Heart right ventricle (tissue), 16 donors: ENCODE data around the gene ADCK2. TPM values are rescaled to one million over a fixed set of nuclear protein-coding genes. Genes with fewer than 3 reads are reported as not detected.

Source experiments
- ATAC-seq, 8 donors: fragments of 200-7000 bp; cut with Tn5 transposase; one replicate each; pipeline ENCODE4 v1.9.1; 2020; ENCODE audit warnings: mild to moderate bottlenecking in 8 of 8, moderate library complexity in 8 of 8, moderate number of reproducible peaks in 1 of 8
- DNase-seq, 2 donors: peaks; one replicate each; pipeline ENCODE4 v3.0.0-alpha.2; 2020
- H3K27ac ChIP-seq, 10 donors: fragments of 200-600 bp; sonication (generic) in 2 of 10; one replicate each; pipeline versions ENCODE4 v1.5.0 to v1.8.0; 2020 to 2022; ENCODE audit warnings: mild to moderate bottlenecking in 3 of 10
- H3K27me3 ChIP-seq, 7 donors: fragments of 200-600 bp; one replicate each; pipeline ENCODE4 v1.8.0; 2021 to 2022; ENCODE audit warnings: mild to moderate bottlenecking in 2 of 7
- H3K36me3 ChIP-seq, 9 donors: fragments of 200-600 bp; sonication (generic) in 1 of 9; one replicate each; pipeline versions ENCODE4 v1.5.0 to v1.8.0; 2020 to 2022; ENCODE audit warnings: mild to moderate bottlenecking in 2 of 9
- H3K4me1 ChIP-seq, 9 donors: fragments of 200-600 bp; sonication (generic) in 1 of 9; one replicate each; pipeline versions ENCODE4 v1.5.0 to v1.8.0; 2020 to 2022; ENCODE audit warnings: mild to moderate bottlenecking in 4 of 9
- H3K4me3 ChIP-seq, 10 donors: fragments of 200-600 bp; sonication (generic) in 2 of 10; one replicate each; pipeline versions ENCODE4 v1.5.0 to v1.8.0; 2020 to 2022; ENCODE audit warnings: mild to moderate bottlenecking in 7 of 10, moderate library complexity in 2 of 10
- H3K9me3 ChIP-seq, 11 donors: fragments of 200-600 bp in 10 of 11; sonication (generic) in 2 of 11; one replicate each; pipeline versions ENCODE4 v1.5.0 to v1.8.0; 2013 to 2022; ENCODE audit warnings: mild to moderate bottlenecking in 2 of 11, control low read depth in 1 of 11, moderate library complexity in 1 of 11
- WGBS, 2 donors: extraction: QIAGEN DNeasy Blood & Tissue Kit; methylation state at CpG; one replicate each; pipeline ENCODE4 v1.1.7; 2013; ENCODE audit warnings: inconsistent platforms in 1 of 2; 5-methylcytosine and 5-hydroxymethylcytosine counted together
- intact Hi-C, 10 donors: fragments of 100-400 bp; cut with DNase I; formaldehyde crosslinking; loops; one replicate each; pipeline versions ENCODE4 v1.11.1 to v1.14.2; 2022
- polyA plus RNA-seq, 2 donors: library from polyadenylated mRNA; stranded (reverse); fragments of 200-250 nt; gene quantifications; one replicate each; pipeline ENCODE4 v1.2.3, GENCODE V29; 2013
- total RNA-seq, 10 donors: library from RNA; stranded (reverse); fragmentation: NEBNext Ultra II Directional in 3 of 10; extraction: Animal tissue kit (Norgen Biotek cat#: 25700) in 3 of 10; gene quantifications; one replicate each; pipeline versions ENCODE4 v1.2.1 to v1.2.4, GENCODE V29; 2021 to 2023
- TF ChIP-seq, protein P1 (sequence below), 9 donors: fragments of 200-600 bp; sonication (generic) in 2 of 9; IDR thresholded peaks; one replicate each; pipeline versions ENCODE4 v1.5.0 to v1.8.0; 2021 to 2022; ENCODE audit warnings: antibody characterized with exemption in 9 of 9, mild to moderate bottlenecking in 5 of 9, moderate library complexity in 1 of 9
- donor health status: Arrhythmogenic right ventricular cardiomyopathy.
- donor health status: ischemic (EF 13 %, LVEDD 7.1; RV severe dilation, severe dysfunction).
- donor health status: healthy with polysubstance abuse.
- donor health status: DM: no; HTN: yes; CAD: no.
- donor health status: DM: no; HTN: no; CAD: no.
- donor health status: ischemic (EF 25% LVEDD 6.9; RV normal size, moderate dysfunction).
- donor health status: ischemic (EF 25% LVEDD 5.7; RV mildly dilated, moderate dysfunction).
- donor health status: healthy.
- donor health status: DM: yes; HTN: yes; CAD: no.
- donor health status: Ischemic cardiomyopathy.
- donor health status: ischemic (EF 35%, LVEDD 5.7; RV mildly dilated, moderate dysfunction).
- donor health status: nonischemic (EF 11% LVEDD 7.7; RV severe dilation, severe dysfunction).
- donor health status: DM: yes; HTN: yes; CAD: no.
- donor health status: PGD.
- donor health status: ischemic (EF 29% LVEDD 5.4; RV normal size, mild dysfunction).
- donor health status: nonischemic (EF 23%, LVEDD 6.1; RV moderate dilation, normal function).

Gene ADCK2
- total and polyA plus RNA-seq, 12 donors = 5.6 to 11.4 (median 8.2) TPM

DNA sequence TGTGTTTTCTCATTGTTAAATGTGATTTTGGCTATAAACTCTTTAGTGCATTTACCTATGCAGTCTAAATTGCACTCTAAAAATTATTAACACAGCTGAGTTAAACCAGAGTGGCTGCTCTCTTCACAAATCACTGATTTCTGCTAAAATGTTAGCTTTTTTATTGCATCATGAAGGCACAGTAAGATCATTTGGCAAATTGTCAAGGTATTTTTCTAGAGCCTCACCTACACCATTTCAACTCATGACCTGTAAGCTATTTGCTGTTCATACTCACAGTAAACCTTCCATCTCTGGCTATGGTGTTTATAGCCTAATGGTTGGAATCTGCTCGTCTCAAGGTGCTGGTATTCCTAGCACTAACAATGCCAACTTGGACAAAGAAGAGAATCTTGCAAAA, 49.5 kb downstream of the ADCK2 start:
- H3K4me1 ChIP-seq = peaks cover 0 to 7% (median 0%) of the 10 kb centered on the region in 9 donors

DNA sequence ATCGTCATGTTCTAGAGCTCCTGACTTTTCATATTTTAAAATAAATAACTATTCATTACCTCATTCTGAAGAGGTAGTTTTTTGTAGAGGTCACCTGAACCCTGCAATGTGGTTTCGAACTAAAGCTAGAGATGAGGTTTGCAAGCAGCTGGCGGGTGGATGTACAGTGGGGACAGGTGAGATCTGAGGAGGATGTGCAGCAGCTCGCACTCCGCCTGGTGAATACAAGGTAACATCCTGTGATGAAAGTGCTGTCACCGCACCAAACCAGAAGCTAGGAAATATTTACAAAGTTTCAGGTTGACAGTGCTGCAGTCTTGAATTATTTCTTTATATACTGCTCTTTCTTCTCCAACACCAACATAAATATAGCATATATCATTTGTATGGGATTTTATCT, 50.3 kb downstream of the ADCK2 start:
- Histone ChIP-seq H3K27ac (no peak overlapping the region), H3K4me1 (peaks cover 0 to 7% (median 0%) of the 10 kb centered on the region in 9 donors), H3K36me3 (peaks cover 0 to 42% (median 0%) of the 10 kb centered on the region in 9 donors), H3K27me3 (no peaks in the 10 kb centered on the region), H3K9me3 (no peaks in the 10 kb centered on the region), H3K4me3 (no peak overlapping the region)
- TF ChIP-seq, protein P1, sequence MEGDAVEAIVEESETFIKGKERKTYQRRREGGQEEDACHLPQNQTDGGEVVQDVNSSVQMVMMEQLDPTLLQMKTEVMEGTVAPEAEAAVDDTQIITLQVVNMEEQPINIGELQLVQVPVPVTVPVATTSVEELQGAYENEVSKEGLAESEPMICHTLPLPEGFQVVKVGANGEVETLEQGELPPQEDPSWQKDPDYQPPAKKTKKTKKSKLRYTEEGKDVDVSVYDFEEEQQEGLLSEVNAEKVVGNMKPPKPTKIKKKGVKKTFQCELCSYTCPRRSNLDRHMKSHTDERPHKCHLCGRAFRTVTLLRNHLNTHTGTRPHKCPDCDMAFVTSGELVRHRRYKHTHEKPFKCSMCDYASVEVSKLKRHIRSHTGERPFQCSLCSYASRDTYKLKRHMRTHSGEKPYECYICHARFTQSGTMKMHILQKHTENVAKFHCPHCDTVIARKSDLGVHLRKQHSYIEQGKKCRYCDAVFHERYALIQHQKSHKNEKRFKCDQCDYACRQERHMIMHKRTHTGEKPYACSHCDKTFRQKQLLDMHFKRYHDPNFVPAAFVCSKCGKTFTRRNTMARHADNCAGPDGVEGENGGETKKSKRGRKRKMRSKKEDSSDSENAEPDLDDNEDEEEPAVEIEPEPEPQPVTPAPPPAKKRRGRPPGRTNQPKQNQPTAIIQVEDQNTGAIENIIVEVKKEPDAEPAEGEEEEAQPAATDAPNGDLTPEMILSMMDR (IDR thresholded peaks at IDR 0.05) = no peak
- no peak for ATAC-seq
- DNase-seq = no peak
- intact Hi-C loops = no loop called here
- 97% methylated on average over 6 of the region's 6 CpGs for WGBS, 2 donors

More for the DNA sequence above, 49.5 kb downstream of the ADCK2 start:
- H3K36me3 ChIP-seq = peaks cover 0 to 40% (median 0%) of the 10 kb centered on the region in 9 donors
- no peak for ATAC-seq
- no peaks in the 10 kb centered on the region for H3K27me3 ChIP-seq
- intact Hi-C loops = no loop called here
- H3K4me3 ChIP-seq = no peak overlapping the region
- no peak for DNase-seq
- TF ChIP-seq, protein P1 (IDR thresholded peaks at IDR 0.05) = no peak
- H3K9me3 ChIP-seq = no peaks in the 10 kb centered on the region
- 91 to 94% methylated on average over 1 of the region's 1 CpG for WGBS, 2 donors
- no peak overlapping the region for H3K27ac ChIP-seq

DNA sequence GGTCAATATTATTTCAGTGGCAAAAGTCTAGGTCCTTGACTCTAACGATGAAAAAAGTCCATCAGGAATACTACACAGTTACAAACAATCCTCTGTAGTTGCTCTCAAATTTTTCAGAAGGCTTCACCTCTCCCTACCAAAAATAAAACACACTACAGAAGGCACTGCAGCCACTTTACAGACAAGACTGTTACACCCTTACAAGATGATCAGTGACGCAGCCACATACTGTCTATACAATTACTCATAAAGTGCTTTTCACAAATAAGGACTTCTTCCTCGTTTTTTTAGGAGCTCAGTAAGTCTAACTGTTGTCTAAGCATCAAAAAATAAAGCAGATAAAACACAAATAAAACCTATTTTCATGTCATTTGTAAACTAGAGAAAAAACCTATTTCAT, 50.8 kb downstream of the ADCK2 start:
- TF ChIP-seq, protein P1 (IDR thresholded peaks at IDR 0.05) = no peak
- no peaks in the 10 kb centered on the region for H3K9me3 ChIP-seq
- no peak overlapping the region for H3K27ac ChIP-seq
- 91 to 92% methylated on average over 3 of the region's 3 CpGs for WGBS, 2 donors
- no peak for ATAC-seq
- H3K4me3 ChIP-seq = no peak overlapping the region
- no peak for DNase-seq
- peaks cover 0 to 45% (median 0%) of the 10 kb centered on the region in 9 donors for H3K36me3 ChIP-seq
- intact Hi-C loops = no loop called here
- peaks cover 0 to 7% (median 0%) of the 10 kb centered on the region in 9 donors for H3K4me1 ChIP-seq
- no peaks in the 10 kb centered on the region for H3K27me3 ChIP-seq

DNA sequence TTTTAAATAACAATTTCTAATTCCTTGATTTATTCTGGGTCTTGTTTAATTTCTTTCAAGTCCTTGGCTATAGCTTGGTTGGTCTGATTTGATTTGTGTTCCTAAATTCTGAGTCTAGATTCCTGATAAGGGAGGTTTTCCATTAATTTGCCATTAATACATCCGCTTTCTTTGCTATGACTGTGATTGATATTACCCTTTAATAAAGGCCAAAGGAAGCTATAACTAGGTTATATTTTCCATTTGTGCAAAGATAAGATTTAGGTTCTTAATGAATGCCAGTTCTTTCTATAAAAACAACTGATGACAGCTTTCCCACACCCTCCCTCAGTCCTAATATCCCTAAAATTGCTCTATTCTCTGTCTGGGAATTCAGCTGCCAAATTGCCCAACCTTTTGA, 52.0 kb downstream of the ADCK2 start:
- Histone ChIP-seq H3K27me3 (no peaks in the 10 kb centered on the region), H3K27ac (no peak overlapping the region), H3K4me3 (no peak overlapping the region), H3K36me3 (peaks cover 0 to 55% (median 0%) of the 10 kb centered on the region in 9 donors), H3K4me1 (peaks cover 0 to 5% (median 0%) of the 10 kb centered on the region in 9 donors), H3K9me3 (no peaks in the 10 kb centered on the region)
- DNase-seq = no peak
- intact Hi-C loops = no loop called here
- 99 to 100% methylated on average over 1 of the region's 1 CpG for WGBS, 2 donors
- TF ChIP-seq, protein P1 (IDR thresholded peaks at IDR 0.05) = no peak
- ATAC-seq = no peak
